ENCODE measurements around the gene BMPR1B.

The BMPR1B gene

GRCh38 chr4:94757192-94758140 is at the start of gene BMPR1B:
BMPR1B (plus strand) TSS chr4:94757955; CDS start chr4:95104425, 346,470 bp downstream.
- no peak for DNase-seq

DNA sequence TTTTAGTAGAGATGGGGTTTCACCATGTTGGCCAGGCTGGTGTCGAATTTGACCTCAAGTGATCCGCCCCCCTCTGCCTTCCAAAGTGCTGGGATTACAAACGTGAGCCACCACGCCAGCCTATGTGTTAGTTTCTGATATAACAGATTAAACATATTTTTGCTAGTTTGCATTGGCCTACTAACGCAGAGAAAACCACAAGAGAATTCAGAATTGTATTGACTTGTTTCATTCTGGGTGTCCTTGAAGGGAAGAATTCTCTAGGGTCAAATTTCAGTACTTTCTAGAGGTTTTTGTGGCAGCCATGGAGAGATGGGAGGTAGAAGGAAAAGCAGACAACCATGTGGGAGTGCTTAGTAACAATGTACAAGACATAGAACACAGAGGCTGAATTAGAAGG is 46.1 kb upstream of the BMPR1B start:
- DNase-seq = no peak

GRCh38 chr4:94714365-94715160 is 43.2 kb upstream of the BMPR1B start:
- DNase-seq = no peak

DNA sequence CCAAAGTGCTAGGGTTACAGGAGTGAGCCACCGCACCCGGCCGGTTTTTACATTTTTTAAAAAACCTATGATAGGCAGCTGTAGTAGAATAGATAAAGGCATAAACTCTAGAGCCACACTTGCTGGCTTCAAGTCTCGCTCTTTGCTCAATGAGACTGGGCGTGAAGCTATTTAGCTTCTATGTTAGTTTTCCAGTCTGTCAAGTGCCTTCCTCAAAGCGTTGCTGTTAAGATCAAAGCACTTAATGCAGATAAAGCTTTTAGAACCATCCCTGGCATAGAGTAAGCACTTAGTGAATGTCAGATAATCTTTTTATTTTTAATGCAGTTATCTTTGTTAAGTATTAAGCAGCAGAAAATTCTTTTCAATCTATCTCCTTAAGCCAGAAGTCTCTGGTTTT is 42.0 kb upstream of the BMPR1B start:
- DNase-seq = no peak

DNA sequence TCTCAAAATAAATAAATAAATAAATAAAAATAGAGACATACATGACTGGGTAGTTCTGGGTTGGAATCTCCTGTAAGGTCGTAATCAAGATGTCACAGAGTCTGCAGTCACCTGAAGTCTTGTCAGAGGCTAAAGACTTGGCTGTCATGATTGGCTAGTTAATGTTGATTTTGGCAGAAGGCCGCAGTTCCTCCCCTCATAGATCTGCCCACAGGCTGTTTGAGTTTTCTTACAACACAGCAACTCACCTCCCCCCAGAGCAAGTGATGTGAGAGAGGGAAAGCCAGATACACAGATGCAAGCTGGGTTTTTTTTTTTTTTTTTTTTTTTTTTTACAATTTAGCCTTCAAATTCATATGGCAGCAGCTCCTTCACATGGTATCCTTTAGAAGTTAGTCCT is 36.4 kb upstream of the BMPR1B start:
- DNase-seq = no peak

GRCh38 chr4:94722270-94722669 is 35.5 kb upstream of the BMPR1B start:
- DNase-seq = no peak

GRCh38 chr4:94722748-94723147 is 35.0 kb upstream of the BMPR1B start:
- DNase-seq = no peak

- no peak for DNase-seq
Measured at GRCh38 chr4:94724016-94724790, 33.6 kb upstream of the BMPR1B start.

DNA sequence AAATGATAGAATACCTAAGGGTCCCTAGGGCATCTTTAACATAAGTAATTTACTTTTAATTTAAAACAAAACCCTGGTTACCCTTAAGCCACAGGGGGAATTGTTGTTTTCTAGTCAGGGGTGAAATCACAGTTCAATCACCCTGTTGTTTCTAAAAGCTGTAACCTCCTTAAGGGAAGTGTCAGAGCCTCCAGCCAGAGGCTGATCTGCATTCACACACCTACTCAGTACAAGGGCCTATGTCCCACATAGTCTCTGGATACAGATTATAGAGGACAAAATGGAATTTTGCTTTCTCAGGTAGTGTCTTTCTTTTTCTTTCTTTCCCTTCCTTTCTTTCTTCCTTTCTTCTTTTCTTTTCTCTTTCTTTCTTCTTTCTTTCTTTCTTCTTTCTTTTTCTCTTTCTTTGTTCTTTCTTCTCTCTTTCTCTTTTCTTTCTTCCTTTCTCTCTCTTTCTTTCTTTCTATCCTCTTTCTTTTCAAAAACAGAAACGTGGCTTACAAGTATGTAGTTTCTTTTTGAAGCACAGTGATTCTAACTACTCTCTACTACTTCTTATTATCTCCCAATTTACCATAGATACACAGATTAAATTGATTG is 31.1 kb upstream of the BMPR1B start:
- DNase-seq = no peak

- no peak for DNase-seq
Measured at GRCh38 chr4:94728056-94728766, 29.5 kb upstream of the BMPR1B start.

DNA sequence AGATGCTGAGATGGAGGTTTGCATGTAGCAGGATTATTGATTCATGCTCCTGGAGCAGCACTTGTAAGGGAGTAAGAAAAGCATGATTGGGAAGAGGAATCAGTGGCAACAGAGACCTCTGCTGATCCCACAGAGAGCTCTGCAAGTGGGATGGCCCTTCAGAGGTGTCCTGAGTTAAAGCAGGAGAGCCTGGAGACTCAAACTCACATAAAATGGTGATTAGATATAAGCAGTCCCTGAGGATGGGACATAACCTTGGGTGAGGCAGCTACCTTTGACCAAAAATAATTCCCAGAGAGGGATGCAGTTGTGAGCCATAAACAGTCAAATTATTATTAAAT is 25.4 kb upstream of the BMPR1B start:
- DNase-seq = no peak

DNA sequence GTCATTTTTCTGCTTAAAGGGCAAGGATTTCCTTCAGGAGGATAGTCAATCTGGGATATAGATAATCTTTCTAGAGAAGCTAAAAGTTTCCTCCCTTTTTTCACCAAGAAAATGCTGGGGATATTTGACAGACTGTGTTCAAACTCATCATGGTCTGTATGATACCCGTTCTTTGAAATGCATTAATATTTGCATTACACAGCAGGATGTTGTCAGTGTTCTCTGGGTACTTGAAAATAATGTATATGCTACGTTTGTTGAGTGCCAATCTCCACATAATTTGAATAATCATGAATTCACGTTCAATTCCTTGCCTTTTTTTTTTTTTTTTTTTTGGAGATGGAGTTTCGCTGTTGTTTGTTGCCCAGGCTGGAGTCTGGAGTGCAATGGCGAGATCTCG is 18.0 kb upstream of the BMPR1B start:
- DNase-seq = no peak

GRCh38 chr4:94741304-94741703 is 16.5 kb upstream of the BMPR1B start:
- no peak for DNase-seq

DNA sequence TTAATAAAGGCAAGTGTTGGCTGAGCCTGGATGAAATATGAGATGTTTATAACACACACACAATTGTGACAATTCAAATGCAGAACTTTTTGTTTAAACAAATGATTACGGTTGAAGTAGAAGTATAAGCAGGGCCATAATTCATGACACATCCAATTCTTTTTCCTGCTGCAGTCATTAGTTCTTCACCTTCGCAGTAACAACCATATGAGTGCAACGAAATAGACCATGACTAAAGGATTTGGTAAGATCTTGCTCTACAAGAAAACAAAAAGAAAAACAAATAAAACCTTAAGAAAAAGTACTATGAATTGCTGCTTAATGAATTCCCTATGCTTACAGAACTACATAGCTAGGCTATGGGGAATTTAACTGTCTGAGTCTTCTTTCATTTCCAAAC is 13.9 kb upstream of the BMPR1B start:
- no peak for DNase-seq

DNA sequence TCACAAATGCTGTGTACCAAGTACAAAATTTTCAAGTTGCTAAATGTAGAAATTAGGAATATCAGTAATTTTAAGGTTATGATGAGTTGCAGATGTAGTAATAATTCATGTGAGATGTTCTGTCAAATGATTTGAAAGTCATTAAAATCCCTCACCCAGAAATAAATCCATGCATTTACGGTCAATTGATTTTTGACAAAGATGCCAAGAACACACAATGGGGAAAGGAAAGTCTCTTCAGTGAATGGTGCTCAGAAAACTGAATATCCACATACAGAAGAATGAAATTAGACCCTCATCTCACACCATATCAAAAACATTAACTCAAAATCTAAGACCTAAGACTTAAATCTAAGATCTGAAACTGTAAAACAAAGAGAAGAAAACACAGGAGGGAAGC is 12.9 kb upstream of the BMPR1B start:
- DNase-seq = no peak

- no peak for DNase-seq
Measured at GRCh38 chr4:94746746-94747145, 11.0 kb upstream of the BMPR1B start.

DNA sequence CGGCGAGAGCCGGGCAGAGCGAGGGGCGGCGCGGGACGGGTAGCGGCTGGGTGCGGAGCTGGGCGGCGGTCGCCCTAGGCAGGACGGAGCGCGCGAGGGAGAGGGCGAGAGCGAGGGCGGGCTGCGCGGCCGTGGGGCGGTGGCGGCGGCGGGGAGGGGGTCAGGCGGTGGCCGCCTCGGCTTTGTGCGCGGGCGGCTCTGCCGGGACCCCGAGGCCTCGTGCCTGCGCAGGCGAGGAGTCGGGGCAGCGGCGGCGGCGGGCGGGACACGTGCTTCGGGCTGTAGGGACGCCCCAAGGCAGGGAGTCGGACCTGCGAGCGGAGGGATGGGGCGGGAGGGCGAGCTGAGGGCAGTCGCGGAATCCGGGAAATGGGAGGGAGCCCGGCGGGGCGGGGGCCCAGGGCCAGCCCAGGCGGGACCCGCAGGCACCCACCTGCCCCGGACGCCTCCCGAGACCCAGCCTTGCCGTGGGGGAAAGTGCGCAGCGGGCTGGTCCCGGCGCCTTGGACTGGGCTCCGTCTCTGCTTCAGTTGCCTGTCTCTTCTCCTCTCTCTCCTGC is 465 bp downstream of the BMPR1B start:
- DNase-seq = peak; percentile 10

GRCh38 chr4:94758700-94759399 is 1.1 kb downstream of the BMPR1B start:
- DNase-seq = no peak

DNA sequence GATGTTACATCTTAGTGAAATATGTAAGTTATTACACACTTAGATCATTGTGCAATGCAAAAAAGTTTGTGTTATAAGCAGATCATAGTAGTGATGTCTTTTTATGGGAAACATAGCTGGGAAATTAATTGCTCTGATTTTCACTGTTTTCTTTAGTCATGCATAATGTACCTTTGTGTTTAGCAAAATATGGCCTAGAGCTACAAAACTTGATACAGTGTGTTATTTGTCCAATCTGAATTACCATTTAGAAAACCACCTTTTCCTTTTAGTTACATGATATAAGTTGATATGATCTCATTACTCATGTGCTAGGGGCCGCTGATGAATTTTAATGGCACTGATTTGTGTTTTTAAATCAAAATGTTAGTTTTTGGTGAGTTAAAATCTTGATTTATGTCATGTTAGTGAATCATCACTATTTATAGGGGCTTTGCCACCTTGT is 2.0 kb downstream of the BMPR1B start:
- DNase-seq = no peak

GRCh38 chr4:94762326-94762725 is 4.6 kb downstream of the BMPR1B start:
- no peak for DNase-seq

DNA sequence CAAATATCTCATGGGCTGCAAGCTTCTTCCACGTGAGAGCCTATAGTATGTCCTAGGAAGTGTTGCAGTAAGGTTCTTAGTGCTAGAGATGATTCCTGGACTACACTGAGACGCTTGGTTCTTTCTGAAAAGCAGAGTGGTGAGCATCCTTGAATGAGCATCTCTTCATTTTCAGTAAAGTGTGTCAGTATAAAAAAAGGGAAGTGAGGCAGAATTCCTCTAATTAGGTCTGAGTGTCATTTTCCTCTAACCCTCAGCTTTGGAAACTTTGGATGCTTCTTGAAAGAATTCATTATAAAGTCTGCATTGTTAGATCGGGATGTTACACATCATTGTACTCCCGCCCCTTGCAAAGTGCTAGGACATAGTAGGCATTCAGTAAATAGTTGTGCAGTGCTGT is 5.2 kb downstream of the BMPR1B start:
- no peak for DNase-seq
